ENCODE data around the gene B9D1. TPM values are rescaled to one million over a fixed set of nuclear protein-coding genes. Genes with fewer than 3 reads are reported as not detected.
A peak's percentile ranks its signal among the peaks of the same experiment; 100 is the strongest.

Gene B9D1
- total and polyA plus RNA-seq, 2 of the 13 experiments (the other 11 are each of a cell fraction or from before 2014, with no cell fraction given) = 27.7 to 31.1 TPM

DNA sequence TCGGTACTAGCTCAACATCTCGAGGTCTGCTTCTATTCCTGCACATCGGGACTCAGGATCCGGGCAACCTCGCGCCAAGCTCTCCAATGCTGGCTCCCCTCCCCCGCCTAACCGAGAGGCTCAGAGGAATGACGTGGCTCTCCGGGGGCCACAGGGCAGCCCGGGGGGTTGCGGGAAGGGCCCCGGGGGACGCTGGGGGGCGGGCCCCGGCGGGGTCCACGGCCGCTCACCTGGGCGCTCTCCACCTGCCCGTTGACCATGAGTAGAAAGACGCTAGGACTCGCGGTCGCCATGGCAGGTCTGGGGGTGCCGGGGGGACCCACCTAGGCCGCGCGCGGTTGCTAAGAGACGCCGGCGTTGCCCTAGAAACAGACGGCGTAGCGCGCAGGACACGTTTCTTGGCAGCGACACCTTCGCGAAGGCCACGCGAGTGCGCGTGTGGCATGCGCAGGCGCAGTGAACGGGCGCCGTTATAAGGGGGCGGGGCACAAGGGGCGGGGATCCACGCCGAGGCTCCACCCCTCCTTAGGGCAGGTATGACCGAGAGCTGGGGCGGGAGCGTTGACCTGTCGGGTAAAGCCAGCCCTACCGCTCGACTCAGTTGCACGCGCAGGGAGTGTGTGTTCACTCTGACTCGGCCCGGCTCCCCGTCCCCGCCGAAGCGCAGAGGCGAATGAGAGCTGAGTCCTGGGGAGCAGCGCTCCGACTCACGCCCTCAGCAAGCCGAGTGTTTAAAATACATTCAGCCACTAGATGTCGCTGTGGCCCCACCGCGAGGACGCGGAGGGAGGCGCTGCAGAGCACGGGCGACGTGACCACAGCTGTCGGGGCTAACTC lies at the start of gene B9D1 (continued):
- TF ChIP-seq, protein P1, sequence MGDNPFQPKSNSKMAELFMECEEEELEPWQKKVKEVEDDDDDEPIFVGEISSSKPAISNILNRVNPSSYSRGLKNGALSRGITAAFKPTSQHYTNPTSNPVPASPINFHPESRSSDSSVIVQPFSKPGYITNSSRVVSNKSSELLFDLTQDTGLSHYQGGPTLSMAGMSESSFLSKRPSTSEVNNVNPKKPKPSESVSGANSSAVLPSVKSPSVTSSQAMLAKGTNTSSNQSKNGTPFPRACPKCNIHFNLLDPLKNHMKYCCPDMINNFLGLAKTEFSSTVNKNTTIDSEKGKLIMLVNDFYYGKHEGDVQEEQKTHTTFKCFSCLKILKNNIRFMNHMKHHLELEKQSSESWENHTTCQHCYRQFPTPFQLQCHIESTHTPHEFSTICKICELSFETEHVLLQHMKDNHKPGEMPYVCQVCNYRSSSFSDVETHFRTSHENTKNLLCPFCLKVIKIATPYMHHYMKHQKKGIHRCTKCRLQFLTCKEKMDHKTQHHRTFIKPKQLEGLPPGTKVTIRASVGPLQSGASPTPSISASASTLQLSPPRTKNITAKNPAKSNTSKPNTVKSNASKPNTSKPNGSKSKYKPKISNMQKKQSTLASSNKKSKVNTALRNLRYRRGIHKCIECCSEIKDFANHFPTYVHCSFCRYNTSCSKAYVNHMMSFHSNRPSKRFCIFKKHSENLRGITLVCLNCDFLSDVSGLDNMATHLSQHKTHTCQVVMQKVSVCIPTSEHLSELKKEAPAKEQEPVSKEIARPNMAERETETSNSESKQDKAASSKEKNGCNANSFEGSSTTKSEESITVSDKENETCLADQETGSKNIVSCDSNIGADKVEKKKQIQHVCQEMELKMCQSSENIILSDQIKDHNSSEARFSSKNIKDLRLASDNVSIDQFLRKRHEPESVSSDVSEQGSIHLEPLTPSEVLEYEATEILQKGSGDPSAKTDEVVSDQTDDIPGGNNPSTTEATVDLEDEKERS (CRISPR knock-in tag; IDR thresholded peaks at IDR 0.05) = no peak
- TF ChIP-seq ZNF761 (CRISPR knock-in tag; conservative IDR thresholded peaks at IDR 0.05) (0 out of 2 replicates have a peak, but pooled peaks have one; percentile 41), ZNF713 (CRISPR knock-in tag; IDR thresholded peaks at IDR 0.05) (no peak), ZNF772 (CRISPR knock-in tag; IDR thresholded peaks at IDR 0.05) (peak; percentile 76; the same call in 1 of the 2 replicates), ZNF468 (CRISPR knock-in tag; IDR thresholded peaks at IDR 0.05) (0 out of 2 replicates have a peak, but pooled peaks have one; percentile 54), TBX2 (CRISPR knock-in tag; IDR thresholded peaks at IDR 0.05; ENCODE audit: borderline replicate concordance) (peak; percentile 76), ZNF598 (CRISPR knock-in tag; IDR thresholded peaks at IDR 0.05; ENCODE audit: borderline replicate concordance) (peak; percentile 56; the same call in 1 of the 2 replicates), HOXA7 (CRISPR knock-in tag; IDR thresholded peaks at IDR 0.05) (no peak), ZNF782 (CRISPR knock-in tag; IDR thresholded peaks at IDR 0.05; ENCODE audit: borderline replicate concordance) (peak; percentile 45; the same call in 1 of the 2 replicates), ZNF251 (CRISPR knock-in tag; IDR thresholded peaks at IDR 0.05) (no peak), MED8 (CRISPR knock-in tag; IDR thresholded peaks at IDR 0.05; ENCODE audit: insufficient replicate concordance) (no peak), ZNF652 (CRISPR knock-in tag; IDR thresholded peaks at IDR 0.05; ENCODE audit: borderline replicate concordance, low read depth) (no peak), NFKB2 (CRISPR knock-in tag; IDR thresholded peaks at IDR 0.05; ENCODE audit: borderline replicate concordance) (peak; percentile 42; the same call in 1 of the 2 replicates)
- TF ChIP-seq, protein P2, sequence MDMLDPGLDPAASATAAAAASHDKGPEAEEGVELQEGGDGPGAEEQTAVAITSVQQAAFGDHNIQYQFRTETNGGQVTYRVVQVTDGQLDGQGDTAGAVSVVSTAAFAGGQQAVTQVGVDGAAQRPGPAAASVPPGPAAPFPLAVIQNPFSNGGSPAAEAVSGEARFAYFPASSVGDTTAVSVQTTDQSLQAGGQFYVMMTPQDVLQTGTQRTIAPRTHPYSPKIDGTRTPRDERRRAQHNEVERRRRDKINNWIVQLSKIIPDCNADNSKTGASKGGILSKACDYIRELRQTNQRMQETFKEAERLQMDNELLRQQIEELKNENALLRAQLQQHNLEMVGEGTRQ (IDR thresholded peaks at IDR 0.05; ENCODE audit: low read depth, low read length) = no peak
- TF ChIP-seq, protein P2 (CRISPR knock-in tag; IDR thresholded peaks at IDR 0.05; ENCODE audit: borderline replicate concordance) = no peak
- TF ChIP-seq, protein P3, sequence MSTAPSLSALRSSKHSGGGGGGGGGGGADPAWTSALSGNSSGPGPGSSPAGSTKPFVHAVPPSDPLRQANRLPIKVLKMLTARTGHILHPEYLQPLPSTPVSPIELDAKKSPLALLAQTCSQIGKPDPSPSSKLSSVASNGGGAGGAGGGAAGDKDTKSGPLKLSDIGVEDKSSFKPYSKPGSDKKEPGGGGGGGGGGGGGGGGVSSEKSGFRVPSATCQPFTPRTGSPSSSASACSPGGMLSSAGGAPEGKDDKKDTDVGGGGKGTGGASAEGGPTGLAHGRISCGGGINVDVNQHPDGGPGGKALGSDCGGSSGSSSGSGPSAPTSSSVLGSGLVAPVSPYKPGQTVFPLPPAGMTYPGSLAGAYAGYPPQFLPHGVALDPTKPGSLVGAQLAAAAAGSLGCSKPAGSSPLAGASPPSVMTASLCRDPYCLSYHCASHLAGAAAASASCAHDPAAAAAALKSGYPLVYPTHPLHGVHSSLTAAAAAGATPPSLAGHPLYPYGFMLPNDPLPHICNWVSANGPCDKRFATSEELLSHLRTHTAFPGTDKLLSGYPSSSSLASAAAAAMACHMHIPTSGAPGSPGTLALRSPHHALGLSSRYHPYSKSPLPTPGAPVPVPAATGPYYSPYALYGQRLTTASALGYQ (CRISPR knock-in tag; IDR thresholded peaks at IDR 0.05) = no peak
- TF ChIP-seq, protein P4, sequence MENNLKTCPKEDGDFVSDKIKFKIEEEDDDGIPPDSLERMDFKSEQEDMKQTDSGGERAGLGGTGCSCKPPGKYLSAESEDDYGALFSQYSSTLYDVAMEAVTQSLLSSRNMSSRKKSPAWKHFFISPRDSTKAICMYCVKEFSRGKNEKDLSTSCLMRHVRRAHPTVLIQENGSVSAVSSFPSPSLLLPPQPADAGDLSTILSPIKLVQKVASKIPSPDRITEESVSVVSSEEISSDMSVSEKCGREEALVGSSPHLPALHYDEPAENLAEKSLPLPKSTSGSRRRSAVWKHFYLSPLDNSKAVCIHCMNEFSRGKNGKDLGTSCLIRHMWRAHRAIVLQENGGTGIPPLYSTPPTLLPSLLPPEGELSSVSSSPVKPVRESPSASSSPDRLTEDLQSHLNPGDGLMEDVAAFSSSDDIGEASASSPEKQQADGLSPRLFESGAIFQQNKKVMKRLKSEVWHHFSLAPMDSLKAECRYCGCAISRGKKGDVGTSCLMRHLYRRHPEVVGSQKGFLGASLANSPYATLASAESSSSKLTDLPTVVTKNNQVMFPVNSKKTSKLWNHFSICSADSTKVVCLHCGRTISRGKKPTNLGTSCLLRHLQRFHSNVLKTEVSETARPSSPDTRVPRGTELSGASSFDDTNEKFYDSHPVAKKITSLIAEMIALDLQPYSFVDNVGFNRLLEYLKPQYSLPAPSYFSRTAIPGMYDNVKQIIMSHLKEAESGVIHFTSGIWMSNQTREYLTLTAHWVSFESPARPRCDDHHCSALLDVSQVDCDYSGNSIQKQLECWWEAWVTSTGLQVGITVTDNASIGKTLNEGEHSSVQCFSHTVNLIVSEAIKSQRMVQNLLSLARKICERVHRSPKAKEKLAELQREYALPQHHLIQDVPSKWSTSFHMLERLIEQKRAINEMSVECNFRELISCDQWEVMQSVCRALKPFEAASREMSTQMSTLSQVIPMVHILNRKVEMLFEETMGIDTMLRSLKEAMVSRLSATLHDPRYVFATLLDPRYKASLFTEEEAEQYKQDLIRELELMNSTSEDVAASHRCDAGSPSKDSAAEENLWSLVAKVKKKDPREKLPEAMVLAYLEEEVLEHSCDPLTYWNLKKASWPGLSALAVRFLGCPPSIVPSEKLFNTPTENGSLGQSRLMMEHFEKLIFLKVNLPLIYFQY (CRISPR knock-in tag; IDR thresholded peaks at IDR 0.05; ENCODE audit: borderline replicate concordance) = peak; percentile 60; the same call in 1 of the 2 replicates
